ENCODE results near the gene GJC2.

GRCh38 chr1:228108055-228108690 lies 41.6 kb upstream of the GJC2 start:
- TF ChIP-seq CTCF (IDR thresholded peaks at IDR 0.05) (no peak), POLR2A (IDR thresholded peaks at IDR 0.05) (no peak)
